K562 (cell line): ENCODE measurements around the gene ABCC9. TPM values are rescaled to one million over a fixed set of nuclear protein-coding genes. Genes with fewer than 3 reads are reported as not detected.

Experiments
- ATAC-seq: fragments of 200-7000 bp; cut with Tn5 transposase; 3 replicates; pipeline ENCODE4 v1.9.1; 2020; ENCODE audit warnings: moderate library complexity
- BruUV-seq: library from RNA; stranded (reverse); fragments of 400-500 nt; replicated peaks from 2 replicates; lab custom pipeline; 2021; lab: Mats Ljungman, UMichigan
- CTCF ChIA-PET: fragments of 300-600 bp; formaldehyde crosslinking; extraction: SDS; loops from one replicate; lab custom pipeline; 2021; ENCODE audit warnings: low intra/inter-chr PET ratio; lab: Yijun Ruan, JAX
- POLR2A ChIA-PET: fragments of 300-600, 350-650 bp; sonication (Branson Sonifier 250); formaldehyde crosslinking; extraction: SDS; loops from one replicate; lab custom pipeline; 2021; ENCODE audit warnings: antibody characterized with exemption, inconsistent platforms; lab: Yijun Ruan, JAX
- DNase-seq, 4 experiments: peaks; one replicate each; pipeline versions ENCODE4 v3.0.0 to v3.0.0-alpha.2; 2011 to 2018; ENCODE audit warnings: low spot score in 3 of 4, mixed read lengths in 3 of 4; ENCODE audit errors: extremely low read depth in 1 of 4
- FAIRE-seq: peaks from 2 replicates; lab custom pipeline; 2011; peaks lifted over from hg19 to GRCh38; lab: Jason Lieb, UNC
- H2AFZ ChIP-seq: 2 replicates; pipeline ENCODE4 v1.6.0; 2011; ENCODE audit warnings: low read depth, low read length, control low read depth, inconsistent platforms
- H3K27ac ChIP-seq: fragments of 200-600 bp; 3 replicates; pipeline ENCODE4 v1.8.0; 2011; ENCODE audit warnings: low read depth, mild to moderate bottlenecking, control low read depth, inconsistent platforms, low read length, moderate library complexity, mixed read lengths; ENCODE audit errors: extremely low read depth
- H3K27me3 ChIP-seq, 2 experiments: fragments of 300-600 bp in 1 of 2; 2 replicates in 1 of 2; 3 replicates in 1 of 2; pipeline versions ENCODE4 v1.6.0 to v1.8.0; 2011; ENCODE audit warnings: inconsistent platforms in 2 of 2, low read length in 2 of 2, mild to moderate bottlenecking in 1 of 2, mixed read lengths in 1 of 2, moderate library complexity in 1 of 2; ENCODE audit not compliant: control insufficient read depth in 2 of 2, insufficient read depth in 2 of 2
- H3K36me3 ChIP-seq: fragments of 300-600 bp; 3 replicates; pipeline ENCODE4 v1.8.0; 2011; ENCODE audit warnings: mild to moderate bottlenecking, low read length, inconsistent platforms; ENCODE audit not compliant: control insufficient read depth, insufficient read depth
- H3K4me1 ChIP-seq, 2 experiments: fragments of 200-600 bp in 1 of 2; replicated peaks in 1 of 2; 2 replicates in 1 of 2; 3 replicates in 1 of 2; pipeline versions ENCODE4 v1.5.1 to v1.8.0; 2011; ENCODE audit warnings: inconsistent platforms in 2 of 2, low read length in 2 of 2, mild to moderate bottlenecking in 1 of 2, mixed read lengths in 1 of 2, moderate library complexity in 1 of 2; ENCODE audit not compliant: control insufficient read depth in 2 of 2, insufficient read depth in 2 of 2
- H3K4me2 ChIP-seq: 2 replicates; pipeline ENCODE4 v1.6.1; 2011; ENCODE audit warnings: low read length, control low read depth, inconsistent platforms, mixed read lengths; ENCODE audit not compliant: insufficient read depth
- H3K4me3 ChIP-seq: fragments of 200-600 bp; sonication (generic), shearing (Covaris generic); 2 replicates; pipeline ENCODE4 v1.5.1; 2016; ENCODE audit warnings: control low read depth, inconsistent platforms
- H3K79me2 ChIP-seq: fragments of 200-600 bp; 3 replicates; pipeline ENCODE4 v1.8.0; 2011; ENCODE audit warnings: low read length, inconsistent platforms; ENCODE audit not compliant: control insufficient read depth, insufficient read depth
- H3K9ac ChIP-seq, 2 experiments: 2 replicates each; pipeline versions ENCODE4 v1.6.0 to v1.6.1; 2011; ENCODE audit warnings: low read depth in 2 of 2, low read length in 2 of 2, control low read depth in 1 of 2, inconsistent platforms in 1 of 2, mild to moderate bottlenecking in 1 of 2, mixed read lengths in 1 of 2; ENCODE audit not compliant: insufficient read depth in 1 of 2
- H3K9me1 ChIP-seq: one replicate; pipeline ENCODE4 v1.6.0; 2011; ENCODE audit warnings: inconsistent platforms, mild to moderate bottlenecking, low read length, moderate library complexity; ENCODE audit not compliant: control insufficient read depth, insufficient read depth
- H3K9me3 ChIP-seq: replicated peaks from 2 replicates; pipeline ENCODE4 v1.5.1; 2011; ENCODE audit warnings: low read depth, low read length, inconsistent platforms; ENCODE audit not compliant: control insufficient read depth, insufficient read depth
- H4K20me1 ChIP-seq: replicated peaks from 2 replicates; pipeline ENCODE4 v1.6.1; 2011; ENCODE audit warnings: low read length, inconsistent platforms, mixed read lengths; ENCODE audit not compliant: control insufficient read depth, insufficient read depth
- ARNT ChIP-seq, 2 experiments: fragments of 450-650 bp; IDR thresholded peaks; 2 replicates each; pipeline ENCODE4 v1.6.1; 2016; ENCODE audit warnings: mild to moderate bottlenecking in 1 of 2
- CBX2 ChIP-seq: fragments of 200-600 bp; sonication (generic); IDR thresholded peaks from one replicate; pipeline ENCODE4 v1.6.1; 2012; ENCODE audit warnings: mild to moderate bottlenecking, low read length, inconsistent platforms; ENCODE audit not compliant: insufficient read depth, poor library complexity, severe bottlenecking
- CEBPG ChIP-seq, 3 experiments: fragments of 200-800 bp in 1 of 3; sonication (Bioruptor generic) in 1 of 3; sonication (generic) in 1 of 3; formaldehyde crosslinking in 1 of 3; IDR thresholded peaks in 2 of 3; conservative IDR thresholded peaks in 1 of 3; 2 replicates each; pipeline versions ENCODE4 v1.6.1 to v1.8.0; 2016 to 2022; ENCODE audit warnings: missing compliant biosample characterization in 2 of 3, missing genetic modification characterization in 2 of 3, mild to moderate bottlenecking in 1 of 3, missing genetic modification reagents in 1 of 3
- CREM ChIP-seq: IDR thresholded peaks from 2 replicates; pipeline ENCODE4 v1.6.1; 2014; ENCODE audit warnings: antibody characterized with exemption, low read depth
- HEY1 ChIP-seq: fragments of 250-450 bp; sonication (Bioruptor Pico); IDR thresholded peaks from 2 replicates; pipeline ENCODE4 v1.5.0; 2020; ENCODE audit warnings: mild to moderate bottlenecking, moderate library complexity, borderline replicate concordance
- ILK ChIP-seq: fragments of 450-650 bp; IDR thresholded peaks from 2 replicates; pipeline ENCODE4 v1.6.1; 2016; ENCODE audit warnings: missing genetic modification characterization, low read depth, mild to moderate bottlenecking, missing compliant biosample characterization, moderate library complexity, borderline replicate concordance
- JUND ChIP-seq, 2 experiments: IDR thresholded peaks; 2 replicates in 1 of 2; 3 replicates in 1 of 2; pipeline ENCODE4 v1.6.1; 2011; ENCODE audit warnings: borderline replicate concordance in 2 of 2, low read depth in 2 of 2, low read length in 2 of 2, improper control_type of control experiment in 1 of 2, missing biosample characterization in 1 of 2, missing genetic modification characterization in 1 of 2, missing genetic modification reagents in 1 of 2
- POLR2AphosphoS5 ChIP-seq: IDR thresholded peaks from 2 replicates; pipeline ENCODE4 v1.6.1; 2011; ENCODE audit warnings: mild to moderate bottlenecking, low read depth, low read length, moderate library complexity; ENCODE audit not compliant: control insufficient read depth, insufficient read depth
- SAP30 ChIP-seq: fragments of 200-600 bp; sonication (generic); IDR thresholded peaks from 2 replicates; pipeline ENCODE4 v1.6.1; 2012; ENCODE audit warnings: borderline replicate concordance, low read depth, mild to moderate bottlenecking, moderate library complexity, low read length, control low read depth, inconsistent platforms; ENCODE audit not compliant: insufficient read depth, poor library complexity, severe bottlenecking
- ZNF212 ChIP-seq: fragments of 450-650 bp; formaldehyde crosslinking; IDR thresholded peaks from 2 replicates; pipeline ENCODE4 v1.4.0; 2020; ENCODE audit warnings: mild to moderate bottlenecking
- ZNF785 ChIP-seq: fragments of 250-450 bp; sonication (Bioruptor Pico); IDR thresholded peaks from 2 replicates; pipeline ENCODE4 v1.4.0; 2020; ENCODE audit warnings: mild to moderate bottlenecking
- WGBS: fragments of 100-300 bp; shearing (Covaris generic); methylation state at CpG from one replicate; pipeline ENCODE4 v1.1.6; 2016; ENCODE audit warnings: low coverage, mixed read lengths; ENCODE audit not compliant: insufficient coverage; ENCODE audit errors: missing lambda C conversion rate; 5-methylcytosine and 5-hydroxymethylcytosine counted together
- in situ Hi-C: fragments of 300-500 bp; cut with MboI; formaldehyde crosslinking; loops from 4 replicates; pipeline ENCODE4 v1.15.0; 2018; ENCODE audit warnings: inconsistent platforms, mixed read lengths
- intact Hi-C: fragments of 100-400 bp; cut with micrococcal nuclease; formaldehyde crosslinking; loops from 2 replicates; pipeline ENCODE4 v1.14.2; 2022
- polyA plus RNA-seq, 8 experiments: library from polyadenylated mRNA; depleted of rRNA in 4 of 8; stranded (reverse) in 5 of 8; unstranded in 3 of 8; fragments of >200 nt; fragmentation: Nextera tagmentation in 2 of 8; fragmentation: Illumina TruSeq in 1 of 8; extraction: Ambion mirVana in 2 of 8; extraction: Trizol in 1 of 8; gene quantifications; 2 replicates each; pipeline versions ENCODE4 v1.2.1 to v1.2.3, GENCODE V29; 2011 to 2014; ENCODE audit warnings: inconsistent platforms in 1 of 8, missing spikeins in 1 of 8
- total RNA-seq, 7 experiments: library from RNA; depleted of rRNA in 6 of 7; stranded (reverse); fragments of >200 nt in 6 of 7; fragmentation: Illumina TruSeq in 2 of 7; extraction: Trizol in 2 of 7; gene quantifications; 2 replicates each; pipeline versions ENCODE4 v1.2.1 to v1.2.3, GENCODE V29; 2011 to 2021; ENCODE audit warnings: low replicate concordance in 1 of 7

The ABCC9 gene
- total and polyA plus RNA-seq, 9 of the 15 experiments (the other 6 are each of a cell fraction or from before 2014, with no cell fraction given): 0.05 to 0.40 (median 0.18) TPM

- Histone ChIP-seq H3K4me2 (no peak overlapping the region), H3K27ac (no peak overlapping the region), H2AFZ (no peak overlapping the region), H3K36me3 (no peaks in the 10 kb centered on the region)
- CTCF ChIA-PET: no interaction called here
- FAIRE-seq: no peak
- TF ChIP-seq CREM: no peak
- no peak for TF ChIP-seq ARNT (IDR thresholded peaks at IDR 0.05)
- no peak for TF ChIP-seq POLR2AphosphoS5
- no peak for TF ChIP-seq ILK (tag)
- TF ChIP-seq JUND (IDR thresholded peaks at IDR 0.05; ENCODE audit: borderline replicate concordance, low read depth, low read length): no peak
- TF ChIP-seq JUND (tag; IDR thresholded peaks at IDR 0.05; ENCODE audit: borderline replicate concordance, low read depth, low read length): no peak
- TF ChIP-seq ZNF212 (CRISPR knock-in tag): no peak
- no peak for TF ChIP-seq HEY1 (CRISPR knock-in tag)
- no peak for TF ChIP-seq CBX2
- no peak for TF ChIP-seq CEBPG (CRISPR knock-in tag; IDR thresholded peaks at IDR 0.05)
- TF ChIP-seq CEBPG (tag; conservative IDR thresholded peaks at IDR 0.05 in 1 of 2, IDR thresholded peaks at IDR 0.05 in 1 of 2): no peak
- TF ChIP-seq SAP30: no peak
- no peak for TF ChIP-seq ZNF785 (CRISPR knock-in tag)
- TF ChIP-seq, all 486 proteins: peak for 0
- H3K27me3 ChIP-seq: no peaks in the 10 kb centered on the region
- ATAC-seq (no peak), DNase-seq (no peak)
- no peak overlapping the region for H3K4me3 ChIP-seq
- intact Hi-C loops (no loop called here), in situ Hi-C loops (no loop called here)
- POLR2A ChIA-PET: no interaction called here
- no peaks in the 10 kb centered on the region for H3K4me1 ChIP-seq
- no peaks in the 10 kb centered on the region; the same call in 1 of the 2 replicates for H3K9me3 ChIP-seq
- no peak overlapping the region for H3K9ac ChIP-seq
- WGBS: 20% methylated on average over 1 of the region's 1 CpG
- no TSS peak for BruUV-seq
- H4K20me1 ChIP-seq: no peaks in the 10 kb centered on the region
- H3K9me1 ChIP-seq: no peaks in the 10 kb centered on the region
- no peaks in the 10 kb centered on the region for H3K79me2 ChIP-seq
Measured at GRCh38 chr12:21934173-21934572, 7.1 kb downstream of the ABCC9 start.
